GM12872 (cell line): ENCODE data around the gene CHRNE.
A peak's percentile ranks its signal among the peaks of the same experiment; 100 is the strongest.

ENCODE experiments used
- TF ChIP-seq, protein P1 (sequence below): IDR thresholded peaks from 3 replicates; pipeline ENCODE4 v1.5.1; 2011; ENCODE audit warnings: low read depth, mild to moderate bottlenecking, low read length, moderate library complexity; ENCODE audit not compliant: insufficient read depth

CHRNE gene

DNA sequence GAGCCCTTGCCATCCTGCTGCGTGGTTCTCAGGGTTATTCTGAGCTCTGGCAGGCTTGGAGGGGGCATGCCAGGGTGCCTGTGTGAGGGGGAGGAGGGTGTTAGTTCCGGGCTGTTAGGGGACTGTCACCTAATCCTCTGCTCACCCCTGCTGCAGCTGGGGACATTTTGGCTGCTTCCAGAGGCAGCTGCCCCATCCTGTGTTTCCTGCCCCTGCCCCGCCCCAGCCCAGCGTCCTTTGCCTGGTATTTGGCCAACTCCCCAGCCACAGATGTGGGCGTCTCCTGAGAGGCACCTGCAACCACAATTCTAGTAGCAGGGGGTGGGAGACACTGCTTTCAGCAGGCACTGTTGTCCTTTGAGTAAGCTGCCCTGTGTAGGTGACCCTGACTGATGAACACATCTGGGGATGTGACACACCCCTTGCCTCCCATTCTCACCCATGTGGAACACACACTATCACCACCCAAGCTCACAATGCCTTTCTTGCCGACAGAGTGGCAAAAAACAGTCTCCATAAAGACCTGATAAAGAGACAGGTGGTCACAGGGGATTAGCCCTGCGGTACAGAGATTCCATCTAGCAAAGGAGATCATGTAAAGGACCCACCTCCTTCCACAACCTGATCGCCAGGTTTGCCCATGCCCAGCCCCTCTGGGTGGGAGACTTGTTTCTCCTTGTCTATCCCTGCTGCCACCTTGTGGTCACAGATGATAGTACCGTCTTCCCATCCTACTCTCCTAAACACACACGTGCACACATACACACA is at the start of gene CHRNE:
Gene CHRNE, minus strand, starts transcription at position 48 of the 768 bp plus-strand sequence. Its CDS starts 35 bp downstream, at position 13.
- TF ChIP-seq, protein P1, sequence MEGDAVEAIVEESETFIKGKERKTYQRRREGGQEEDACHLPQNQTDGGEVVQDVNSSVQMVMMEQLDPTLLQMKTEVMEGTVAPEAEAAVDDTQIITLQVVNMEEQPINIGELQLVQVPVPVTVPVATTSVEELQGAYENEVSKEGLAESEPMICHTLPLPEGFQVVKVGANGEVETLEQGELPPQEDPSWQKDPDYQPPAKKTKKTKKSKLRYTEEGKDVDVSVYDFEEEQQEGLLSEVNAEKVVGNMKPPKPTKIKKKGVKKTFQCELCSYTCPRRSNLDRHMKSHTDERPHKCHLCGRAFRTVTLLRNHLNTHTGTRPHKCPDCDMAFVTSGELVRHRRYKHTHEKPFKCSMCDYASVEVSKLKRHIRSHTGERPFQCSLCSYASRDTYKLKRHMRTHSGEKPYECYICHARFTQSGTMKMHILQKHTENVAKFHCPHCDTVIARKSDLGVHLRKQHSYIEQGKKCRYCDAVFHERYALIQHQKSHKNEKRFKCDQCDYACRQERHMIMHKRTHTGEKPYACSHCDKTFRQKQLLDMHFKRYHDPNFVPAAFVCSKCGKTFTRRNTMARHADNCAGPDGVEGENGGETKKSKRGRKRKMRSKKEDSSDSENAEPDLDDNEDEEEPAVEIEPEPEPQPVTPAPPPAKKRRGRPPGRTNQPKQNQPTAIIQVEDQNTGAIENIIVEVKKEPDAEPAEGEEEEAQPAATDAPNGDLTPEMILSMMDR = peak; percentile 91

DNA sequence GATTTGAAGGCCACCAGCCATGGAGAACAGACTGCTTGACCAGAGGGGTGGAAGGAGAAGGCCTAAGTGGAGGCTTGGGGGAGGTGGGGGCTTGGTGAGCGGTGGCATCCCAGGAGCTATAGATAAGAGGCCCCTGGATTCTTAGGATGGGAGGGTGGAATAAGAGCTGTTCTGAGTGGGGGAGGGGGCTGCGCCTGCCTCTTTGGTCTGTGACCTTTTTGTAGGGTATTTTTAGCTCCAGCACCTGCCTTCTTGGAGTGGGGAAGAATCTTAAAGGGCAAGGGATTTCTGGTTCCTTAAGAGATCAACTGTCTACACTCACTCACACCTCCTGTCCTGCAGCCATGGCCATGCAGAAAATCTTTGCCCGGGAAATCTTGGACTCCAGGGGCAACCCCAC is 48.6 kb upstream of the CHRNE start:
- TF ChIP-seq, protein P1 = no peak

DNA sequence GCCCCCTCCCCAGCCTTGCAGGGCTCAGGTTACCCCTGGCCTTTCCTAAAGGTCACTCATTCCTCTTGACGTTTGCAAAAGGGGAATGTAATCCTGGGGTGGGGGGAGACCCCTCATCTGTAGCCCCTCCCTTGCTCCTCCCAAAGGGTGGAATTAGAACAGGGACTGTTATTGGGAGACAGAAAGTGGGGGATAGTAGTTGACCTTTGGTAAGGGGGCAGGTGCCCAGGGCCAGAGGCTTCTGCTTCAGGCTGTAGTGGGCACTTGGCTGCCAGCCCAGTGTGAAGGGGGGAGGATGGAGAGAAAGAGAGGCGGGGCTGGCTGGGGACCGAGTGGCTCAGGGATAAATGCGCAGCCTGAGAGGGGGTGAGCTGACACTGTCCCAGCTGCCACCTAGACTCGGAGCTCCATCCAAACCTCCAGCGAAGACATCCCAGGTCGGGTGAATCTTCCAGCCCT is 47.9 kb upstream of the CHRNE start, which contains the start of gene ENO3:
Gene ENO3, plus strand, starts transcription at position 374 of the 459 bp plus-strand sequence. CDS start 711 bp downstream, outside the sequence.
- TF ChIP-seq, protein P1 = no peak

DNA sequence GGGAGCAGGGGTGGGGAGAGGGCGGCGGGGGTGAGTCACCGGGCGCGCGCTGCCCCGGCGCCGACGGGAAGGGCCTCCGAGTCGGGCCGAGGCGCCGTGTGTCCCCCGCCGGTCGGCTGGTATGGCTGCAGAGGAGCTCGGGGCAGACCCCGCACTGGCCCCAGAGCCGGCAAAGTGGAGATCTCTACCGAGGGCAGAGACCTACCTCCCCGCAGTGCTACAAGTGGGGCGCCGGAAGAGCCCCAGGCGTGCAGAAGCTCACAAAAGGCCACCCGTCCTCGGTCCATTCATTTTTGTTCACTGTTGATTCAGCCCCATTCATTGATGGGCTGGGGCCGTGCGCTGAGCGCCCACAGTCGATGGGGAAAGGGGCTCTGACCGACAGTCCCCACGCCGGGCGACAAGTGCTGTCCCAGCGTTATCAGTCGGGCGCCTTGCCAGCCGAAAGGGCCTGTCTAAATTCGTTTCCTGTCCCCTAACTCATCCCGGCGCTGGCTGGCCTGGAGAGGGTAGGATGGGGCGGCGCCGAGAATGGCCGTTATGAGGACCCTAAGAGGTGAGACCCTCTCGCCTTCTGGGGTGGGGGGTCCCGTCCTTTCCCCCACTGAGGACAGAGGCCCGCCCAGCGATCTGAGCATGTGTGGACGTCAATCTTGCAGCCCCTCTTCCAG is 47.3 kb upstream of the CHRNE start:
- TF ChIP-seq, protein P1 = no peak

DNA sequence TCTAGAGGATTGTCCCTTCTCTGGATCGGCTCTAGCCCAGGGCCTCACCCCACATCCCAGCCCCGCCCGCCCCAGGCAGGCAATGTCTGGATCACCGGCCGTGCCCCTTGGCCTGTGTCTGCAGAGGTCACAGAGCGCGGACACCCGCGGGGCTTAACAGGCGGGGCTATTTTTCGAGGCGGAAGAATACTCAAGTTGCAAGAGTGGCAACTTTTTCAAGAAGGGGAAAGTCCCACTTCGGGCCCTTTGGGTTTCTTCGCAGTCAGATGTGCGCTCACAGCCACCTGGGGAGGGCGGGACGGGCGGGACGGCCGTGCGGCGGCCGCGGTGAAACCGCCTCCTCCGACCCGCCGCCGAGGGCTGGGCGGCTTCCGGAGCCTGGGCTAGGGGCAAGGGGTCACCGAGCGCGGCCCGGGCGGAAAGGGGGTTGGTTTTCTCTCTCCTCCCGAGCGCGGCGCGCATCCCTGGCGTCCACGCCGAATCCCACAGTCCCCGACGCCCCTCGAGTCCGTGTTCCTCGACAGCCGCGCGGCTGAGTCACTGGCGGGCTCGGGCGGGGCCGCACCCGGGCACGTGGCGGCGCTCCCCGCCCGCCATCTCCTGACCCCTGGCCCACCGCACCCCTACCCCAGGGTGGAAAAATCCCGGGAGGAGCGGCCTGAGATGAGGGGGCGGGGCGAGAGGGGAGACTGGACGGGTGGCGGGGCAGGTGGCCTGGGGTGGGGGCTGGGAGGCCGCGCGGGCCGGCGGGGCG is 46.6 kb upstream of the CHRNE start:
- TF ChIP-seq, protein P1 = no peak

DNA sequence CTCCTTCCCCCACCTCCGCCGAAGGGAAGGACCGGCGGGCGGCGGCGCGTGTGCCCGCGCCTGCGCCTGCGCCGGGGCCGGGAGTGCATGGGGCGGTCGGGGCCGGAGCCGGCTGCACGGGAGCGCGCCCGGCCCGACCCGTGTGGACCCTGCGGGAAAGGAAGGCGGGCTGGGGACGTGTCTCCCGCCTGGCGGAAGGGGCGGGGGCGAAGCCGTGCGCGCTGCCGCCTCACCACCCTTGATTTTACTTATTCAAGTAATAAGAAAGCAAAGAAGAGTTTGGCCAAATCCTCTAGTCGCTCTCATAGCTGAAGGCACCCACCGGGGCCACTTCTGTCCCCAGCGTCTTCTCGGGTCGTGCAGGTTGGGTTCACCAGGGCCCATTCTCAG is 46.0 kb upstream of the CHRNE start:
- TF ChIP-seq, protein P1 = no peak
